GM23338 (cell line): ENCODE data around the gene GLG1. TPM values are rescaled to one million over a fixed set of nuclear protein-coding genes. Genes with fewer than 3 reads are reported as not detected.

Experiments
- ATAC-seq: fragments of 200-7000 bp; cut with Tn5 transposase; 3 replicates; pipeline ENCODE4 v1.9.1; 2020
- DNase-seq: peaks from one replicate; pipeline ENCODE4 v3.0.0-alpha.2; 2015; ENCODE audit warnings: low spot score
- H2AFZ ChIP-seq: fragments of 200-600 bp; sonication (generic); 2 replicates; pipeline ENCODE4 v1.8.0; 2016; ENCODE audit warnings: antibody characterized with exemption, mild to moderate bottlenecking, moderate library complexity
- H3F3A ChIP-seq: fragments of 200-600 bp; sonication (generic); replicated peaks from 2 replicates; pipeline ENCODE4 v1.8.0; 2017; ENCODE audit warnings: antibody characterized with exemption, mixed run types, low read depth
- H3K27ac ChIP-seq: fragments of 200-600 bp; sonication (generic); 2 replicates; pipeline ENCODE4 v1.6.1; 2016; ENCODE audit warnings: low read depth
- H3K27me3 ChIP-seq: fragments of 200-600 bp; sonication (generic); 2 replicates; pipeline ENCODE4 v1.8.0; 2016; ENCODE audit warnings: mild to moderate bottlenecking, mixed run types, moderate library complexity; ENCODE audit not compliant: insufficient read depth
- H3K36me3 ChIP-seq: fragments of 200-600 bp; sonication (generic); 2 replicates; pipeline ENCODE4 v1.8.0; 2016; ENCODE audit warnings: mild to moderate bottlenecking; ENCODE audit not compliant: insufficient read depth
- H3K4me1 ChIP-seq: fragments of 200-600 bp; sonication (generic); 2 replicates; pipeline ENCODE4 v1.8.0; 2016; ENCODE audit warnings: mild to moderate bottlenecking, moderate library complexity; ENCODE audit not compliant: insufficient read depth
- H3K4me2 ChIP-seq: fragments of 200-600 bp; sonication (generic); 2 replicates; pipeline ENCODE4 v1.7.1; 2017; ENCODE audit warnings: mixed run types
- H3K4me3 ChIP-seq: fragments of 200-600 bp; sonication (generic); 2 replicates; pipeline ENCODE4 v1.6.1; 2016; ENCODE audit warnings: mixed run types
- H3K79me2 ChIP-seq: fragments of 200-600 bp; sonication (generic); replicated peaks from 2 replicates; pipeline ENCODE4 v1.8.0; 2017; ENCODE audit warnings: mild to moderate bottlenecking; ENCODE audit not compliant: insufficient read depth
- H3K9me2 ChIP-seq: fragments of 200-600 bp; sonication (generic); 2 replicates; pipeline ENCODE4 v1.8.0; 2017; ENCODE audit not compliant: insufficient read depth
- H4K20me1 ChIP-seq: fragments of 200-600 bp; sonication (generic); replicated peaks from 2 replicates; pipeline ENCODE4 v1.8.0; 2017; ENCODE audit warnings: mild to moderate bottlenecking; ENCODE audit not compliant: insufficient read depth
- H3K27ac Mint-ChIP-seq: 2 replicates; pipeline ENCODE4 v1.8.0; 2020; ENCODE audit warnings: inconsistent platforms, mild to moderate bottlenecking, moderate library complexity, mixed read lengths
- H3K27me3 Mint-ChIP-seq: 3 replicates; pipeline ENCODE4 v1.8.0; 2022; ENCODE audit warnings: low read depth, mild to moderate bottlenecking, moderate library complexity, mixed read lengths, inconsistent platforms; ENCODE audit not compliant: insufficient read depth, poor library complexity
- H3K36me3 Mint-ChIP-seq: 3 replicates; pipeline ENCODE4 v1.8.0; 2021; ENCODE audit warnings: low read depth, mild to moderate bottlenecking, inconsistent platforms, moderate library complexity, mixed read lengths
- H3K4me1 Mint-ChIP-seq: 3 replicates; pipeline ENCODE4 v1.8.0; 2020; ENCODE audit warnings: mild to moderate bottlenecking, inconsistent platforms, mixed read lengths
- H3K4me3 Mint-ChIP-seq: 3 replicates; pipeline ENCODE4 v1.8.0; 2021; ENCODE audit warnings: moderate library complexity, mild to moderate bottlenecking, inconsistent platforms, mixed read lengths
- H3K9me3 Mint-ChIP-seq: 3 replicates; pipeline ENCODE4 v1.8.0; 2020; ENCODE audit warnings: moderate library complexity, mild to moderate bottlenecking, inconsistent platforms, mixed read lengths
- CREB1 ChIP-seq: fragments of 250-450 bp; sonication (Bioruptor Pico); IDR thresholded peaks from 2 replicates; pipeline ENCODE4 v1.5.0; 2020; ENCODE audit warnings: low read depth, mild to moderate bottlenecking, moderate library complexity
- CTCF ChIP-seq, 2 experiments: fragments of 200-600 bp in 1 of 2; sonication (generic) in 1 of 2; conservative IDR thresholded peaks; 2 replicates each; pipeline versions ENCODE4 v1.5.1 to v1.6.1; 2016 to 2017; ENCODE audit warnings: antibody characterized with exemption in 2 of 2, low read depth in 2 of 2, mild to moderate bottlenecking in 2 of 2, moderate library complexity in 1 of 2
- ETS1 ChIP-seq: IDR thresholded peaks from 2 replicates; pipeline ENCODE4 v1.6.1; 2016; ENCODE audit warnings: antibody characterized with exemption
- EZH2 ChIP-seq: fragments of 200-600 bp; sonication (generic); IDR thresholded peaks from one replicate; pipeline ENCODE4 v1.8.0; 2017; ENCODE audit warnings: antibody characterized with exemption, mild to moderate bottlenecking, low read depth; ENCODE audit not compliant: unreplicated experiment
- EZH2phosphoT487 ChIP-seq: fragments of 200-600 bp; sonication (generic); IDR thresholded peaks from one replicate; pipeline ENCODE4 v1.8.1; 2018; ENCODE audit warnings: antibody characterized with exemption; ENCODE audit not compliant: unreplicated experiment
- JUNB ChIP-seq: IDR thresholded peaks from one replicate; pipeline ENCODE4 v1.6.1; 2016; ENCODE audit warnings: antibody characterized with exemption; ENCODE audit not compliant: unreplicated experiment
- NANOG ChIP-seq: IDR thresholded peaks from 2 replicates; pipeline ENCODE4 v1.6.1; 2016; ENCODE audit warnings: antibody characterized with exemption, borderline replicate concordance
- POLR2AphosphoS5 ChIP-seq: IDR thresholded peaks from 2 replicates; pipeline ENCODE4 v1.6.1; 2016; ENCODE audit warnings: antibody characterized with exemption, low read depth
- REST ChIP-seq: IDR thresholded peaks from one replicate; pipeline ENCODE4 v1.6.1; 2018; ENCODE audit warnings: antibody characterized with exemption; ENCODE audit not compliant: unreplicated experiment
- STAT1 ChIP-seq: IDR thresholded peaks from one replicate; pipeline ENCODE4 v1.6.1; 2016; ENCODE audit warnings: antibody characterized with exemption; ENCODE audit not compliant: unreplicated experiment
- ZNF114 ChIP-seq: fragments of 250-450 bp; sonication (Bioruptor Pico); IDR thresholded peaks from 2 replicates; pipeline ENCODE4 v1.5.0; 2020; ENCODE audit warnings: mild to moderate bottlenecking, moderate library complexity
- ZNF331 ChIP-seq: fragments of 250-450 bp; sonication (Bioruptor Pico); IDR thresholded peaks from 2 replicates; pipeline ENCODE4 v1.5.0; 2020; ENCODE audit warnings: low read depth, mild to moderate bottlenecking, moderate library complexity
- ZNF462 ChIP-seq: fragments of 250-450 bp; sonication (Bioruptor Pico); IDR thresholded peaks from 2 replicates; pipeline ENCODE4 v1.5.0; 2020; ENCODE audit warnings: mild to moderate bottlenecking, moderate library complexity
- polyA plus RNA-seq: library from polyadenylated mRNA; unstranded; fragments of >200 nt; fragmentation: Nextera tagmentation; extraction: Ambion mirVana; gene quantifications from 2 replicates; pipeline ENCODE4 v1.2.1, GENCODE V29; 2016
- total RNA-seq: library from RNA; depleted of rRNA; stranded (reverse); fragments of >200 nt; shearing (Covaris generic); gene quantifications from 2 replicates; pipeline ENCODE4 v1.2.3, GENCODE V29; 2014

GLG1 gene
- total and polyA plus RNA-seq, 2 experiments from 2014 or later: 61.2 to 211 TPM

- H3K36me3 ChIP-seq: no peaks in the 10 kb centered on the region
- no peak overlapping the region for H3K27ac Mint-ChIP-seq
- no peaks in the 10 kb centered on the region for H3K27me3 ChIP-seq
- H3K79me2 ChIP-seq: peaks cover 59% of the 10 kb centered on the region
- H3K4me1 Mint-ChIP-seq: 0 out of 3 replicates have a peak, but pooled peaks cover 2% of the 10 kb centered on the region
- no peak overlapping the region for H2AFZ ChIP-seq
- H4K20me1 ChIP-seq: peaks cover 7% of the 10 kb centered on the region
- H3K4me3 ChIP-seq: no peak overlapping the region
- no peaks in the 10 kb centered on the region; the same call in 2 of the 3 replicates for H3K9me3 Mint-ChIP-seq
- no peaks in the 10 kb centered on the region for H3K9me2 ChIP-seq
- no peak for DNase-seq
- H3K27me3 Mint-ChIP-seq: peaks cover 3% of the 10 kb centered on the region
- H3K4me2 ChIP-seq: no peak overlapping the region
- TF ChIP-seq CTCF (conservative IDR thresholded peaks at IDR 0.05; ENCODE audit: low read depth in 2 of 2) (no peak), POLR2AphosphoS5 (no peak), STAT1 (no peak), ZNF331 (CRISPR knock-in tag) (no peak), REST (no peak), JUNB (no peak), ZNF462 (CRISPR knock-in tag) (no peak), EZH2 (no peak), EZH2phosphoT487 (no peak), NANOG (no peak), ETS1 (no peak), CREB1 (CRISPR knock-in tag) (no peak), ZNF114 (no peak)
- H3F3A ChIP-seq: no peaks in the 10 kb centered on the region
- no peak for ATAC-seq
- no peaks in the 10 kb centered on the region for H3K4me1 ChIP-seq
- no peak overlapping the region for H3K4me3 Mint-ChIP-seq
- H3K27ac ChIP-seq: no peak overlapping the region
- peaks cover 23% of the 10 kb centered on the region for H3K36me3 Mint-ChIP-seq
Measured at GRCh38 chr16:74511961-74512360, 95.0 kb downstream of the GLG1 start.
